ENCODE results near the gene SERPINA6.
"Not testable (repeated sequence)": the region's sequence is repeated elsewhere in the genome, so short reads cannot be mapped to it uniquely, and the experiment has no call there.

The SERPINA6 gene

GRCh38 chr14:94269156-94269555 lies 54.0 kb downstream of the SERPINA6 start:
- Histone ChIP-seq H3K9ac (ENCODE audit: insufficient read length, low read depth) (no peak overlapping the region), H3K4me3 (ENCODE audit: insufficient read length, low read depth) (no peak overlapping the region), H3K9me3 (ENCODE audit: insufficient read depth, low read length) (no peaks in the 10 kb centered on the region), H3K27me3 (ENCODE audit: insufficient read depth, insufficient read length) (no peaks in the 10 kb centered on the region), H3K36me3 (ENCODE audit: insufficient read depth, insufficient read length, low read length) (peaks cover 3% of the 10 kb centered on the region), H3K4me1 (ENCODE audit: insufficient read depth, insufficient read length) (no peaks in the 10 kb centered on the region)
- no peak for DNase-seq (ENCODE audit: low read depth, low spot score)
- TF ChIP-seq ZNF274 (IDR thresholded peaks at IDR 0.05; ENCODE audit: low read depth, low read length) (no peak), YY1 (IDR thresholded peaks at IDR 0.05; ENCODE audit: insufficient read depth, insufficient read length) (no peak), SUZ12 (IDR thresholded peaks at IDR 0.05; ENCODE audit: extremely low read depth, insufficient read depth, insufficient read length) (no peak)

DNA sequence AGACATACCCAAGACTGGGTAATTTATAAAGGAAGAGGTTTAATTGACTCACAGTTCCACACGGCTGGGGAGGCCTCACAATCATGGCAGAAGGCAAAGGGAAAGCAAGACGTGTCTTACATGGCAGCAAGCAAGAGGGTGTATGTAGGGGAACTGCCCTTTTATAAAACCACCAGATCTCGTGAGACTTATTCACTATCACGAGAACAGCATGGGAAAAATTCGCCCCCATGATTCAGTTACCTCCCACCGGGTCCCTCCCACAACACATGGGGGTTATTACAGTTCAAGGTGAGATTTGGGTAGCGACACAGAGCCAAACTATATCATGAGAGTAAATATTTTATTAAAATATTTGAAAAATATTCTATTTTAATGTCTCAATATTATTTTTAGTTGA lies 54.6 kb downstream of the SERPINA6 start:
- H3K9me3 ChIP-seq (ENCODE audit: insufficient read depth, low read length); H3K27me3 ChIP-seq (ENCODE audit: insufficient read depth, insufficient read length); H3K9ac ChIP-seq (ENCODE audit: insufficient read length, low read depth); H3K4me3 ChIP-seq (ENCODE audit: insufficient read length, low read depth); H3K36me3 ChIP-seq (ENCODE audit: insufficient read depth, insufficient read length, low read length); H3K4me1 ChIP-seq (ENCODE audit: insufficient read depth, insufficient read length); DNase-seq (ENCODE audit: low read depth, low spot score): not testable (repeated sequence)

GRCh38 chr14:94267352-94267751 lies 55.8 kb downstream of the SERPINA6 start:
- TF ChIP-seq YY1 (IDR thresholded peaks at IDR 0.05; ENCODE audit: insufficient read depth, insufficient read length) = no peak
- no peak for TF ChIP-seq SUZ12 (IDR thresholded peaks at IDR 0.05; ENCODE audit: extremely low read depth, insufficient read depth, insufficient read length)
- TF ChIP-seq ZNF274 (IDR thresholded peaks at IDR 0.05; ENCODE audit: low read depth, low read length) = no peak
- Histone ChIP-seq H3K4me1 (ENCODE audit: insufficient read depth, insufficient read length) (no peaks in the 10 kb centered on the region), H3K9ac (ENCODE audit: insufficient read length, low read depth) (no peak overlapping the region), H3K27me3 (ENCODE audit: insufficient read depth, insufficient read length) (no peaks in the 10 kb centered on the region), H3K9me3 (ENCODE audit: insufficient read depth, low read length) (peaks cover 13% of the 10 kb centered on the region; the same call in 1 of the 2 replicates), H3K36me3 (ENCODE audit: insufficient read depth, insufficient read length, low read length) (peaks cover 3% of the 10 kb centered on the region), H3K4me3 (ENCODE audit: insufficient read length, low read depth) (no peak overlapping the region)
- no peak for DNase-seq (ENCODE audit: low read depth, low spot score)

DNA sequence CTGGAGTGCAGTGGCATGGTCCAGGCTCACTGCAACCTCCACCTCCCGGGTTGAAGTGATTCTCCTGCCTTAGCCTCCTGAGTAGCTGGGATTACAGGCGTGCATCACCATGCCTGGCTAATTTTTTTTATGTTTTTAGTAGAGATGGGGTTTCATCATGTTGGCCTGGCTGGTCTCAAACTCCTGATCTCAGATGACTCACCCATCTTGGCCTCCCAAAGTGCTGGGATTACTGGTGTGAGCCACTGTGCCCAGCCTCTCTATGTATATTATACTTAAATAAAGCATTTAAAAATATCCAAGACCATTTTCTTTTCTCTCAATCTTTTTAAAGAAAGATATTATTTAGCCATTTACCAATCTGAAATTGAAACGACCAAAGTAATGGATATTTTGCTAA lies 58.9 kb downstream of the SERPINA6 start:
- peaks cover 14% of the 10 kb centered on the region; the same call in 1 of the 2 replicates for H3K9me3 ChIP-seq (ENCODE audit: insufficient read depth, low read length)
- not testable (repeated sequence) for H3K36me3 ChIP-seq (ENCODE audit: insufficient read depth, insufficient read length, low read length); H3K4me3 ChIP-seq (ENCODE audit: insufficient read length, low read depth); H3K9ac ChIP-seq (ENCODE audit: insufficient read length, low read depth); H3K27me3 ChIP-seq (ENCODE audit: insufficient read depth, insufficient read length); H3K4me1 ChIP-seq (ENCODE audit: insufficient read depth, insufficient read length); DNase-seq (ENCODE audit: low read depth, low spot score)

Measured in NT2/D1 (cell line).